Measurements from ENCODE around the gene THUMPD1. TPM values are rescaled to one million over a fixed set of nuclear protein-coding genes. Genes with fewer than 3 reads are reported as not detected.
A peak's percentile ranks its signal among the peaks of the same experiment; 100 is the strongest.
"Not testable (repeated sequence)": the region's sequence is repeated elsewhere in the genome, so short reads cannot be mapped to it uniquely, and the experiment has no call there.

The THUMPD1 gene
- total RNA-seq, 1 donor from 2014 or later: 41.1 TPM

- DNase-seq (no peak), ATAC-seq (ENCODE audit: low read depth) (no peak)
- peaks cover 15% of the 10 kb centered on the region for H3K4me1 Mint-ChIP-seq
- ChIA-PET CTCF (no interaction called here), POLR2A (no interaction called here)
- peaks cover 8% of the 10 kb centered on the region for H3K9me3 Mint-ChIP-seq
- H3K4me3 Mint-ChIP-seq: no peak overlapping the region
- intact Hi-C loops (cut with micrococcal nuclease): loop anchor here (5.0 kb wide), 1 partner anchor 516 kb away; the partner anchor contains the start of gene CRYM
- no peak overlapping the region for H3K27ac Mint-ChIP-seq
- H3K27me3 Mint-ChIP-seq: no peaks in the 10 kb centered on the region
- H3K36me3 Mint-ChIP-seq (ENCODE audit: low read depth): peaks cover 9% of the 10 kb centered on the region
- TF ChIP-seq, protein P1, sequence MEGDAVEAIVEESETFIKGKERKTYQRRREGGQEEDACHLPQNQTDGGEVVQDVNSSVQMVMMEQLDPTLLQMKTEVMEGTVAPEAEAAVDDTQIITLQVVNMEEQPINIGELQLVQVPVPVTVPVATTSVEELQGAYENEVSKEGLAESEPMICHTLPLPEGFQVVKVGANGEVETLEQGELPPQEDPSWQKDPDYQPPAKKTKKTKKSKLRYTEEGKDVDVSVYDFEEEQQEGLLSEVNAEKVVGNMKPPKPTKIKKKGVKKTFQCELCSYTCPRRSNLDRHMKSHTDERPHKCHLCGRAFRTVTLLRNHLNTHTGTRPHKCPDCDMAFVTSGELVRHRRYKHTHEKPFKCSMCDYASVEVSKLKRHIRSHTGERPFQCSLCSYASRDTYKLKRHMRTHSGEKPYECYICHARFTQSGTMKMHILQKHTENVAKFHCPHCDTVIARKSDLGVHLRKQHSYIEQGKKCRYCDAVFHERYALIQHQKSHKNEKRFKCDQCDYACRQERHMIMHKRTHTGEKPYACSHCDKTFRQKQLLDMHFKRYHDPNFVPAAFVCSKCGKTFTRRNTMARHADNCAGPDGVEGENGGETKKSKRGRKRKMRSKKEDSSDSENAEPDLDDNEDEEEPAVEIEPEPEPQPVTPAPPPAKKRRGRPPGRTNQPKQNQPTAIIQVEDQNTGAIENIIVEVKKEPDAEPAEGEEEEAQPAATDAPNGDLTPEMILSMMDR (IDR thresholded peaks at IDR 0.05): no peak
These were observed 19.6 kb upstream of the THUMPD1 start for GRCh38 chr16:20761175-20761574.

DNA sequence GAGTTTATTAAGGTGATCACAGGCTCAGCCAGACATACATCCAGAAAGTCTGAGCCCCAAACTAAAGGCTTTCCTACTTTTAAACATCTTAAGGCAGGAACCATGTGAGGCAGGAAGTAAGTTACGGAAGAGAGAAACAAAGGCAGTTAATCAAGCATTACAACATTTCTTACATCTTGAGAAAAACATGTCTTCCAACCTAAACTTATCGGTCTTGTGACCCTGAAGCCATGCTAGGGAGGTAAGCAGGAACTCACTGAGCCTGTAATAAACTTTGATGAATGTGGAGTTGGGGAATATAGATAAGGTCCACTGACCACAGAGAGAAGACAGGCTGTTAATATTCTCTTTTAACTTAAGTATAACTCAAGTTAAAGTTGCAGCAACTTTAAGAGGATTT lies 18.7 kb upstream of the THUMPD1 start:
- H3K4me3 Mint-ChIP-seq: no peak overlapping the region
- peaks cover 8% of the 10 kb centered on the region for H3K9me3 Mint-ChIP-seq

DNA sequence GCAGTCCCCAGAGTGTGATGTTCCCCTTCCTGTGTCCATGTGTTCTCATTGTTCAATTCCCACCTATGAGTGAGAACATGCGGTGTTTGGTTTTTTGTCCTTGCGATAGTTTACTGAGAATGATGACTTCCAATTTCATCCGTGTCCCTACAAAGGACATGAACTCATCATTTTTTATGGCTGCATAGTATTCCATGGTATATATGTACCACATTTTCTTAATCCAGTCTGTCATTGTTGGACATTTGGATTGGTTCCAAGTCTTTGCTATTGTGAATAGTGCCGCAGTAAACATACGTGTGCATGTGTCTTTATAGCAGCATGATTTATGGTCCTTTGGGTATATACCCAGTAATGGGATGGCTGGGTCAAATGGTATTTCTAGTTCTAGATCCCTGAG lies 14.2 kb upstream of the THUMPD1 start:
- DNase-seq; H3K4me1 Mint-ChIP-seq; intact Hi-C loops (cut with micrococcal nuclease); H3K36me3 Mint-ChIP-seq (ENCODE audit: low read depth); H3K9me3 Mint-ChIP-seq; ATAC-seq (ENCODE audit: low read depth); H3K27me3 Mint-ChIP-seq; CTCF ChIA-PET; H3K4me3 Mint-ChIP-seq; H3K27ac Mint-ChIP-seq; POLR2A ChIA-PET: not testable (repeated sequence)

More for the DNA sequence above, 18.7 kb upstream of the THUMPD1 start:
- Mint-ChIP-seq H3K4me1 (peaks cover 15% of the 10 kb centered on the region), H3K36me3 (ENCODE audit: low read depth) (peaks cover 9% of the 10 kb centered on the region), H3K27ac (no peak overlapping the region), H3K27me3 (no peaks in the 10 kb centered on the region)
- POLR2A ChIA-PET: no interaction called here
- ATAC-seq (ENCODE audit: low read depth) (no peak), DNase-seq (no peak)
- TF ChIP-seq, protein P1 (IDR thresholded peaks at IDR 0.05): no peak
- intact Hi-C loops (cut with micrococcal nuclease): loop anchor here (5.0 kb wide), 1 partner anchor 517 kb away; the partner anchor contains the start of gene CRYM
- CTCF ChIA-PET: no interaction called here

DNA sequence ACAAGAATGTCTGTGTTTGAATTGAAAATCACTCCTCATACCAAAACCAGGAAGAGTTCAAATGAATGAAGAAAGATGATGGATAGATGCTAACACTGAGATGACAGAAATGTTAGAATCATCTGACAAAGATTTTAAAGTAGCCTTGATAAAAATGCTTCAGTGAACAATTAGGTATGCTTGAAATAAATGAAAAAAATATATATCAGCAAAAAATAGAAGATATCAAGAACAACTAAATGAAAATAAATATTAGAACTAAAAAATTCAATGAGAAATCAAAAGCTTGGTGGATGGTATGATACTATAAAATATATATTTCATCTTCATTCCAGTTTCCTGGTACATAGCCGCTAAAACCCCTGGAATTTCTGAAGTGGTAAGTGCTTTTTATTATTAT lies 13.6 kb upstream of the THUMPD1 start:
- no peak overlapping the region for H3K4me3 Mint-ChIP-seq
- no peaks in the 10 kb centered on the region for H3K4me1 Mint-ChIP-seq
- DNase-seq: no peak
- TF ChIP-seq, protein P1 (IDR thresholded peaks at IDR 0.05): no peak
- intact Hi-C loops (cut with micrococcal nuclease): no loop called here
- H3K36me3 Mint-ChIP-seq (ENCODE audit: low read depth): peaks cover 1% of the 10 kb centered on the region
- ChIA-PET CTCF (no interaction called here), POLR2A (no interaction called here)
- H3K27me3 Mint-ChIP-seq: peaks cover 2% of the 10 kb centered on the region
- no peaks in the 10 kb centered on the region for H3K9me3 Mint-ChIP-seq
- H3K27ac Mint-ChIP-seq: no peak overlapping the region
- ATAC-seq (ENCODE audit: low read depth): no peak

DNA sequence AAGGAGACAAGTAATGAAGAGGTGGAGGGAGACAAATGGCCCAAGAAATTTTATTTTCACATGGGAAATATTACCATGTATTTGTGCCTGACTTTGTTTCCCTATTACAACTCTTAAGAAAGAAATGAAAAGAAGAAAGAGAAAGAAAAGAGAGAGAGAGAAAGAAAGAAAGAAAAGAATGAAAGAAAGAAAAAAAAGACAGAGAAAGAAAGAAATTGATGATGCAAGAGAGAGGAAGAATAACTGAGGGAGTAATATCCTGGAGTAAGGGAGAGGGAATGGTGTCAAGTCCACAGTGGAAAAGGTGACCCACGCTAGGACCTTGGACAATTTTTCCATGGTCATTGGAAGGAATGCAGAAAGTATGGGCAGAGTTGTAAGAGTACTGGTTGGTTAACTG lies 12.1 kb upstream of the THUMPD1 start:
- H3K9me3 Mint-ChIP-seq: no peaks in the 10 kb centered on the region
- H3K27me3 Mint-ChIP-seq: peaks cover 2% of the 10 kb centered on the region
- no peak for ATAC-seq (ENCODE audit: low read depth)
- H3K4me1 Mint-ChIP-seq: no peaks in the 10 kb centered on the region
- no peak overlapping the region for H3K27ac Mint-ChIP-seq
- DNase-seq: no peak
- ChIA-PET POLR2A (no interaction called here), CTCF (interaction anchor here (1.6 kb wide), 1 partner anchor 27 kb away, joined by 3 read pairs; no protein-coding TSS in a partner anchor)
- intact Hi-C loops (cut with micrococcal nuclease): no loop called here
- H3K4me3 Mint-ChIP-seq: no peak overlapping the region
- H3K36me3 Mint-ChIP-seq (ENCODE audit: low read depth): no peaks in the 10 kb centered on the region
- TF ChIP-seq, protein P1 (IDR thresholded peaks at IDR 0.05): peak; percentile 29

DNA sequence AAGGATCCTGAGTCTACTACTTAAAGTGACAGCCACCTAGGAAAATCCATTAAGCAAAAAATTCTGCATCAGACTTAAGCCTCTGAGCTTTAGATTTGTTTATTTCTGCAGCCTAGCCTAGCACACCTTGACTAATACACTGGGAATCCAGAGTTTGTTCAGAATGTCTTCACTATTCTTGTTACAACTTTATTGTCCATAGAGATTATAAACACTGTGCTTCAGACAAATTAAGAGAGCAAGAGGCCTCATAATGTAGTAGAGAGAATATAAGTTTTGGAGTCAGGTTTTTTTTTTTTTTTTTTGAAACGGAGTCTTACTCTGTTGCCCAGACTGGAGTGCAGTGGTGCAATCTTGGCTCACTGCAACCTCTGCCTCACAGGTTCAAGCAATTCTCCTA lies 8.9 kb upstream of the THUMPD1 start:
- ATAC-seq (ENCODE audit: low read depth): no peak
- no peak overlapping the region for H3K27ac Mint-ChIP-seq
- H3K36me3 Mint-ChIP-seq (ENCODE audit: low read depth): peaks cover 2% of the 10 kb centered on the region
- DNase-seq: no peak
- POLR2A ChIA-PET: no interaction called here
- peaks cover 2% of the 10 kb centered on the region for H3K27me3 Mint-ChIP-seq
- H3K4me3 Mint-ChIP-seq: no peak overlapping the region
- TF ChIP-seq, protein P1 (IDR thresholded peaks at IDR 0.05): no peak
- H3K4me1 Mint-ChIP-seq: no peaks in the 10 kb centered on the region
- intact Hi-C loops (cut with micrococcal nuclease): no loop called here
- H3K9me3 Mint-ChIP-seq: peaks cover 15% of the 10 kb centered on the region
- CTCF ChIA-PET: no interaction called here
